Right lobe of liver (tissue), 6 donors: ENCODE results near the gene NFASC. TPM values are rescaled to one million over a fixed set of nuclear protein-coding genes. Genes with fewer than 3 reads are reported as not detected.

Source experiments
- ATAC-seq, 4 donors: fragments of 200-7000 bp; cut with Tn5 transposase; one replicate each; pipeline ENCODE4 v1.9.1; 2020; ENCODE audit warnings: mild to moderate bottlenecking in 4 of 4, moderate library complexity in 4 of 4
- DNase-seq, 3 donors: peaks; one replicate each; pipeline ENCODE4 v3.0.0-alpha.2; 2020
- H3K27ac ChIP-seq, 3 donors: fragments of 200-600 bp; one replicate each; pipeline ENCODE4 v1.8.0; 2022
- H3K27me3 ChIP-seq, 2 donors: fragments of 200-600 bp; one replicate each; pipeline ENCODE4 v1.8.0; 2022
- H3K36me3 ChIP-seq, 4 donors: fragments of 200-600 bp; sonication (generic) in 1 of 4; one replicate each; pipeline versions ENCODE4 v1.5.1 to v1.8.0; 2017 to 2022; ENCODE audit warnings: control low read depth in 1 of 4
- H3K4me1 ChIP-seq, 4 donors: fragments of 200-600 bp; sonication (generic) in 1 of 4; one replicate each; pipeline versions ENCODE4 v1.5.1 to v1.8.0; 2017 to 2022; ENCODE audit warnings: control low read depth in 1 of 4
- H3K4me3 ChIP-seq, 3 donors: fragments of 200-600 bp; one replicate each; pipeline ENCODE4 v1.8.0; 2022
- H3K9me3 ChIP-seq, 4 donors: fragments of 200-600 bp; sonication (generic) in 1 of 4; one replicate each; pipeline versions ENCODE4 v1.5.1 to v1.8.0; 2017 to 2022; ENCODE audit warnings: control low read depth in 1 of 4
- CTCF ChIP-seq, 4 donors: fragments of 200-600 bp in 3 of 4; fragments of 450-650 bp in 1 of 4; IDR thresholded peaks; one replicate each; pipeline versions ENCODE4 v1.5.1 to v1.8.0; 2016 to 2022; ENCODE audit warnings: antibody characterized with exemption in 4 of 4, mild to moderate bottlenecking in 2 of 4
- POLR2A ChIP-seq: fragments of 450-650 bp; IDR thresholded peaks from one replicate; pipeline ENCODE4 v1.6.1; 2017; ENCODE audit warnings: antibody characterized with exemption, mild to moderate bottlenecking
- WGBS: methylation state at CpG from one replicate; pipeline ENCODE4 v1.1.6; 2018; ENCODE audit warnings: low coverage, low lambda C conversion rate; ENCODE audit not compliant: insufficient coverage; ENCODE audit errors: missing lambda C conversion rate; 5-methylcytosine and 5-hydroxymethylcytosine counted together
- intact Hi-C, 2 donors: fragments of 100-400 bp; cut with DNase I; formaldehyde crosslinking; loops; one replicate each; pipeline versions ENCODE4 v1.11.2 to v1.14.1; 2022
- total RNA-seq, 6 experiments: library from RNA; depleted of rRNA in 2 of 6; stranded (reverse); fragments of >200 nt in 2 of 6; fragmentation: NEBNext Ultra II Directional in 3 of 6; extraction: Animal tissue kit (Norgen Biotek cat#: 25700) in 3 of 6; gene quantifications; one replicate each; pipeline versions ENCODE4 v1.1.0 to v1.2.4, GENCODE V29; 2016 to 2023
- donor health status: DM: no; HTN: yes; CAD: no.
- donor health status: DM: no; HTN: no; CAD: no.
- donor health status: DM: no; HTN: no; CAD: no.
- donor health status: DM: no; HTN: yes; CAD: no.
- donor health status: DM: no; HTN: yes; CAD: no.

Gene NFASC
- total RNA-seq, 6 experiments from 2014 or later = 3.2 to 7.8 (median 5.6) TPM

- WGBS = 70% methylated on average over 4 of the region's 4 CpGs
- intact Hi-C loops = loop anchor here in 1 of 2 donors (10.0 kb wide), 1 partner anchor 112 kb away; no protein-coding TSS in a partner anchor
- ATAC-seq = no peak
These were observed 66.1 kb downstream of the NFASC start for GRCh38 chr1:204936765-204937164.

GRCh38 chr1:204937901-204938300, 67.2 kb downstream of the NFASC start:
- ATAC-seq = no peak
- DNase-seq = no peak
- Histone ChIP-seq H3K27me3 (no peaks in the 10 kb centered on the region), H3K4me3 (no peak overlapping the region), H3K4me1 (no peaks in the 10 kb centered on the region), H3K36me3 (no peaks in the 10 kb centered on the region), H3K9me3 (no peaks in the 10 kb centered on the region), H3K27ac (no peak overlapping the region)
- intact Hi-C loops = loop anchor here in 1 of 2 donors (10.0 kb wide), 1 partner anchor 113 kb away; no protein-coding TSS in a partner anchor
- WGBS = 81% methylated on average over 2 of the region's 11 CpGs
- TF ChIP-seq POLR2A (no peak), CTCF (IDR thresholded peaks at IDR 0.05) (no peak)

More at GRCh38 chr1:204936765-204937164, 66.1 kb downstream of the NFASC start:
- Histone ChIP-seq H3K4me1 (no peaks in the 10 kb centered on the region), H3K27ac (no peak overlapping the region), H3K36me3 (no peaks in the 10 kb centered on the region), H3K9me3 (no peaks in the 10 kb centered on the region), H3K4me3 (no peak overlapping the region), H3K27me3 (no peaks in the 10 kb centered on the region)
- no peak for DNase-seq
- TF ChIP-seq POLR2A = no peak
- no peak for TF ChIP-seq CTCF (IDR thresholded peaks at IDR 0.05)

- Histone ChIP-seq H3K4me1 (no peaks in the 10 kb centered on the region), H3K9me3 (no peaks in the 10 kb centered on the region), H3K4me3 (no peak overlapping the region), H3K27ac (no peak overlapping the region), H3K36me3 (no peaks in the 10 kb centered on the region), H3K27me3 (no peaks in the 10 kb centered on the region)
- TF ChIP-seq CTCF (IDR thresholded peaks at IDR 0.05) (no peak), POLR2A (no peak)
- 55% methylated on average over 2 of the region's 2 CpGs for WGBS
- DNase-seq (no peak), ATAC-seq (no peak)
- intact Hi-C loops = loop anchor here in 1 of 2 donors (10.0 kb wide), 1 partner anchor 136 kb away; no protein-coding TSS in a partner anchor
These were observed 69.9 kb downstream of the NFASC start for GRCh38 chr1:204940591-204940990.

GRCh38 chr1:204941421-204942338, 71.0 kb downstream of the NFASC start:
- Histone ChIP-seq H3K4me1 (no peaks in the 10 kb centered on the region), H3K27me3 (no peaks in the 10 kb centered on the region), H3K36me3 (no peaks in the 10 kb centered on the region), H3K27ac (no peak overlapping the region), H3K4me3 (no peak overlapping the region), H3K9me3 (no peaks in the 10 kb centered on the region)
- WGBS = 22% methylated on average over 14 of the region's 15 CpGs
- no peak for TF ChIP-seq POLR2A
- TF ChIP-seq CTCF (IDR thresholded peaks at IDR 0.05) = peak; percentile 84 to 86 (median 86)
- intact Hi-C loops = loop anchor here in 1 of 2 donors (10.0 kb wide), 1 partner anchor 137 kb away; no protein-coding TSS in a partner anchor
- ATAC-seq (peak; percentile 65 to 87 (median 82)), DNase-seq (peak; percentile 44 to 73 (median 65))
